ENCODE results near the gene SCARB1.

The SCARB1 gene

GRCh38 chr12:124776125-124776513 lies 87.5 kb downstream of the SCARB1 start:
- Histone ChIP-seq H3K36me3 (ENCODE audit: control insufficient read depth, insufficient read depth, low read length) (peaks cover 5% of the 10 kb centered on the region), H3K4me3 (replicated peaks; ENCODE audit: low read depth, low read length) (no peak overlapping the region), H3K27me3 (replicated peaks; ENCODE audit: control insufficient read depth, insufficient read depth, low read length) (no peaks in the 10 kb centered on the region)
- TF ChIP-seq, protein P1, sequence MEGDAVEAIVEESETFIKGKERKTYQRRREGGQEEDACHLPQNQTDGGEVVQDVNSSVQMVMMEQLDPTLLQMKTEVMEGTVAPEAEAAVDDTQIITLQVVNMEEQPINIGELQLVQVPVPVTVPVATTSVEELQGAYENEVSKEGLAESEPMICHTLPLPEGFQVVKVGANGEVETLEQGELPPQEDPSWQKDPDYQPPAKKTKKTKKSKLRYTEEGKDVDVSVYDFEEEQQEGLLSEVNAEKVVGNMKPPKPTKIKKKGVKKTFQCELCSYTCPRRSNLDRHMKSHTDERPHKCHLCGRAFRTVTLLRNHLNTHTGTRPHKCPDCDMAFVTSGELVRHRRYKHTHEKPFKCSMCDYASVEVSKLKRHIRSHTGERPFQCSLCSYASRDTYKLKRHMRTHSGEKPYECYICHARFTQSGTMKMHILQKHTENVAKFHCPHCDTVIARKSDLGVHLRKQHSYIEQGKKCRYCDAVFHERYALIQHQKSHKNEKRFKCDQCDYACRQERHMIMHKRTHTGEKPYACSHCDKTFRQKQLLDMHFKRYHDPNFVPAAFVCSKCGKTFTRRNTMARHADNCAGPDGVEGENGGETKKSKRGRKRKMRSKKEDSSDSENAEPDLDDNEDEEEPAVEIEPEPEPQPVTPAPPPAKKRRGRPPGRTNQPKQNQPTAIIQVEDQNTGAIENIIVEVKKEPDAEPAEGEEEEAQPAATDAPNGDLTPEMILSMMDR (IDR thresholded peaks at IDR 0.05; ENCODE audit: insufficient read depth, low read length, poor library complexity, severe bottlenecking): no peak
- DNase-seq (ENCODE audit: extremely low read depth, insufficient read length): no peak

DNA sequence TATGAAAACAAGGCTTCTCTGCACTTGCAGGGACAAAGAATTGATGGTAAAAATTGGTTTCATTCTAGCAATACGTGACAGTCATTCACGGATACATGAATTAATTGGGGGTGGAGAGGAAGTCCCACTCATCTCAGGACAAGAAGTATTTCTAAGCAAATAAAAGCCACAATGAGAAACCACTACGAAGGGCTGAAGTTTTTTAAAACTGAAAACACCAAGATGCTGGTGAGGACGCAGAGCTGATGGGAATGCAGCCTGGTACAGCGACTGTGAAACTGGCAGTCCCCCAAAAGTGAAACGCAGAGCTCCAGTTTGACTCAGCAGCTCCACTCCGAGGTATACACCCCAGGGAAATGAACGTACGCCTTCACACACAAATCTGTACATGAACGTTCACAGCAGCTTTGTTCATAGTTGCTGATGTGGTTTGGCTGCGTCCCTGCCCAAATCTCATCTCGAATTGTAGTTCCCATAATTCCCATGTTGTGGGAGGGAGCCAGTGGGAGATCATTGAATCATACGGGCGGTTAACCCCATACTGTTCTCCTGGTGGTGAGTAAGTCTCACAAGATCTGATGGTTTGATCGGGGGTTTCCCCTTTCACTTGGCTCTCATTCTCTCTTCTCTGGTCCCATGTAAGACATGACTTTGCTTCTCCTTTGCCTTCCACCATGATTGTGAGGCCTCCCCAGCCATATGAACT lies 89.0 kb downstream of the SCARB1 start:
- Histone ChIP-seq H3K36me3 (ENCODE audit: control insufficient read depth, insufficient read depth, low read length) (peaks cover 4% of the 10 kb centered on the region), H3K4me3 (replicated peaks; ENCODE audit: low read depth, low read length) (peak overlapping the region; percentile 39), H3K27me3 (replicated peaks; ENCODE audit: control insufficient read depth, insufficient read depth, low read length) (no peaks in the 10 kb centered on the region)
- TF ChIP-seq, protein P1 (IDR thresholded peaks at IDR 0.05; ENCODE audit: insufficient read depth, low read length, poor library complexity, severe bottlenecking): no peak
- peak; percentile 92 for DNase-seq (ENCODE audit: extremely low read depth, insufficient read length)

DNA sequence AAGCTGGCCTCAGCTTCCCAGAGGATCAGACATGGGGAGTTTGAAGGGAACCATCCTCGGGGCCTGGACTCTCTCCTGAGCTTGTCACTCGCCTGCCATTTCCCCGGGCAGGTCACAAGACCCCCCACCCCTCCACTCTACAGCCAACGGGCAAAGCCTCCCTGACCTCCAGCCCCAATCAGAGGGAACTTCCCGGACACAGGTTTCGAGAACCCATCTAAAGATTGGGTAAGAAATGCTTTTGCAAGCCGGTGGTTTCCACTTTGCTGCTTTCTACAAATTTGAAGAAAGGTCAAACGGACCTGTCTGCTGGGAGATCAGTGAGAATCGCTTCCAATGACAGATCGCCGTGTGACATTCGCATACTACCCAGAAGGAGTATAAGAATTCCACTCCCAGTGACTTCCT lies 89.6 kb downstream of the SCARB1 start:
- Histone ChIP-seq H3K36me3 (ENCODE audit: control insufficient read depth, insufficient read depth, low read length) (peaks cover 4% of the 10 kb centered on the region), H3K27me3 (replicated peaks; ENCODE audit: control insufficient read depth, insufficient read depth, low read length) (no peaks in the 10 kb centered on the region), H3K4me3 (replicated peaks; ENCODE audit: low read depth, low read length) (peak overlapping the region; percentile 39)
- DNase-seq (ENCODE audit: extremely low read depth, insufficient read length): peak; percentile 80
- TF ChIP-seq, protein P1 (IDR thresholded peaks at IDR 0.05; ENCODE audit: insufficient read depth, low read length, poor library complexity, severe bottlenecking): no peak

DNA sequence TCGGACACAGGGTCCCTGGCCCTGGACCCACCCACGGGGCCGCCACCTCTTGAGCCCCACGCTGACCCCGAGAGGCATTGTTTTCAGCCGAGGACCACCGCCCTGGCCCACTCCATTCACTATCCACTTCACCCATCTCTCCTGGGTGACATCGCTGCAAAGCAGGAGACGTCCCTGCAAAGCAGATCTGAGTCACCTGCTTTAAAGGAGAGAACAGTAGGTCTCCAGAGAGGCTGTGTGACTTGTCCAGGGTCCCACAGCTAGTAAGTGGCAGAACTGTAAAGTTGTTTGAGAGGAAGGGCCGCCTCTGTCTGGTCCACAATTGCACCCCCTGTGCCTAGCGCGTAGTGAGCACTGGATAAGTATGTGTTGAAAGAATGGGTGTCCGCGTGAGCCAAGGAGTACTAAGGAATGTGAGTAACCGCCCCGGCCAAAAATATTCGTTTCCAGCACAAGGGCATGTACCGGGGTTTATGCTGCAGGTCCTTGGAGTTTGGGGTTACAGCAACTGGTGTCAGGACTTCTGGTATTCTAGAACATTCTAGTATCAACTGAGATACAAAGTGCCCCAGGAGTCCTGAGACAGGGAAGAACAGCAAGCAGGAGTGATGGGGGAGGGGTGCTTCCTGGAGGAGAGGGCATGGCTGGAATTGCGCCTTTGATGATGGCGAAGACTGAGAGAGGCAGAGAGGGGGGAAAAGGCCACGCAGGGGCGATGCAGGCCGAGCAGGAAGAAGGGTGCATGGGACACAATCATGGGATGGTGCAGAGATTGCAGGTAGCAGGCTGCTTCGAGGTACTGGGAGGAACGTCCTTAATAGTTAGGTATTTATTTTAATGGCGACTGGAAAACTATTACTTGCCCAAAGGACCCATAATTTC lies 91.1 kb downstream of the SCARB1 start:
- TF ChIP-seq, protein P1 (IDR thresholded peaks at IDR 0.05; ENCODE audit: insufficient read depth, low read length, poor library complexity, severe bottlenecking): no peak
- no peak for DNase-seq (ENCODE audit: extremely low read depth, insufficient read length)
- Histone ChIP-seq H3K27me3 (replicated peaks; ENCODE audit: control insufficient read depth, insufficient read depth, low read length) (no peaks in the 10 kb centered on the region), H3K36me3 (ENCODE audit: control insufficient read depth, insufficient read depth, low read length) (no peaks in the 10 kb centered on the region), H3K4me3 (replicated peaks; ENCODE audit: low read depth, low read length) (0 out of 2 replicates have a peak overlapping the region, but pooled peaks have one; percentile 9)

DNA sequence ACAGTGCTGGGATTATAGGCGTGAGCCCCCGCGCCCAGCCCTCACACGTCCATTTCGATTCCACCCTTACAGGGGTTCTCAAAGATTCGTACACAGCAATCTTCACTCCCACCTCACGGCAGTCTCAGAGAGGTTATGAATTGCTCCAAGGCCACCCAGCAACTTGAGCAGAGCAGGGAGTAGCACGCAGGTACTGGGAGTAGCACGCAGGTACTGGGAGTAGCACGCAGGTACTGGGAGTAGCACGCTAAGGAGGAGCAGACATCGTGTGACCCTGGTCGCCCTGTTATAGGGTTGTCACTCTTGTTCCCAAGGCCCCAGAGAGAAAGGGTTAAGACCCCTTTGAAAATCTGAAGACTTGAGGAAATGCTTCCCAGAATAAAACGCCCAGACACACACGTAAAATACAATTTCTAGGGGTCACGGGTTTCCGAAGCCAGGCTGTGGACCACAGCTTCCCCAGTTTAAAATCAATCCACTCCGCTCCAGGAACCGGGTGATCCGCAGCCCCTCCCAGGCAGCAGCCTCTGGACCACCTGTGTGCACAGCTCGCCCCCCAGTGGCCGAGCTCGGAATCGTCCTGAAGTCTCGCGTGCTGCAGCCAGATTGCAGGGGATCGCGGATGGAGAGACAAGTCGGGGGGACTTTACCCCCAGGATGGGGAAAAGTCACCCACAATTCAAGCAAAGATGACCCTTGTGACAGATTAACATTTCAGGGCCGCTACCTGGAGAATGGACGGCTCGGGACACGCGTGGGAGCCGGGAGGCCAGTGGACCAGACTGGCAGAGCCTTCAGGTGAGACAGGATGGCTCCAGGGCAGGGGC lies 92.0 kb downstream of the SCARB1 start:
- DNase-seq (ENCODE audit: extremely low read depth, insufficient read length): peak; percentile 84
- Histone ChIP-seq H3K4me3 (replicated peaks; ENCODE audit: low read depth, low read length) (0 out of 2 replicates have a peak overlapping the region, but pooled peaks have one; percentile 9), H3K36me3 (ENCODE audit: control insufficient read depth, insufficient read depth, low read length) (no peaks in the 10 kb centered on the region), H3K27me3 (replicated peaks; ENCODE audit: control insufficient read depth, insufficient read depth, low read length) (no peaks in the 10 kb centered on the region)
- TF ChIP-seq, protein P1 (IDR thresholded peaks at IDR 0.05; ENCODE audit: insufficient read depth, low read length, poor library complexity, severe bottlenecking): peak; percentile 99

Data from GM06990 (cell line).